DMS79 treated with DMSO at 0.1 percent for 48 hours (cell line): ENCODE results near the gene PLEKHA4.
"Not testable (repeated sequence)": the region's sequence is repeated elsewhere in the genome, so short reads cannot be mapped to it uniquely, and the experiment has no call there.

Experiments
- DNase-seq: peaks from one replicate; lab custom pipeline; 2025; lab: John Stamatoyannopoulos, UW

Gene PLEKHA4

DNA sequence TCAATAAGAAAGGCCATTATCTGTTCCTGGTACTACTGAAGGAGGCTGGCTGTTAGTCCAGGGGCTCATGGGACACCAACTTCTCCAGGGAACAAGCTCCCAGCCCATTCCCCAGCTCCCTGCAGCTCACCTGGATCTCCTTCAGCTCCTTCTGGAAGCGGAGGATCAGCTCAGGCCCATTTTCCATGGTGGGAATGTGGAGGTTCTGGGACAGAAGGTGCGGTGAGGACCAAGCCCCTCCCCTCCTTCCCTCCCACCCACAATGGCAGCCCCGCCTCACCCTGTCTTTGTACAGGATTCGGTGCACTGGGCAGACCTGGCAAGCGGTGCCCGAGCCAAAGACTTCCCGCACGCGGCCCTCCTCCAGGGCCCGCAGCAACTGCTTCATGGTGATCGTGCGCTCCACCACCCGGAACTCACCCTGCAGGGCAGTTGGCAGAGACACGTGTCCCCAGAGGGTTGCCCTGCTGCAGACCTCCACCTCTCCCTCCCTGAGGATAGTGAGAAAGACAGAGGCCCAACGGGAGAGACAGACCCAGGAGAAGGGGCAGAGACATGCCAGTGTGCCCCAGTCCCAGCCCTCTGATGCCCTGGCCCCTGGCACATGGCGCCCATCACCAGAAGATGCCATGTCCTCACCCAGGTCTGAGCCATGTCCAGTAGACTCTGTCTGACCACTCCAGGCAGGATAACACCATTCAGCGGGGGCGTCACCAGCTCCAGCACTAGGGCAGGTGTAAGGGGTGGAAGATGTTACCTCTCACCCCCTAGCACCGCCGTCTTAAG lies 71.9 kb downstream of the PLEKHA4 start:
- no peak for DNase-seq

DNA sequence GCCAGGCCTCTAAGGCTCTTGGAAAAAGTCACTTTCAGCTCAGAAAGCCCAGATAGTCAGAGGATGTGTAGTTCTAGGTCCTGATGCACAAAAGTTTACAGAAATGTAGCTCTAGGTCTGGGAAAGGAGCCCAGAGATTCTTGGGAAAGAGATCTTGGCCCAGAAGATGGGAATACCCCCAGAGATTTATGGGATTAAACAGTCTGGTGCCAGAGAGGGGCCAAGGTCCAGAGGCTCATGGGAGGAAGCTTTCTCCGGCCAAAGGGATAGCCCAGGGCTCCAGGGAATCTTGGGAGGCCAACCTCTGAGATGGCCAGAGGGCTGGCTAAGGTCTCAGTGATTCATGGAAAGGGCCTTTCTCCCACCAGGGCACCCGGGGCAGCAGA lies 72.7 kb downstream of the PLEKHA4 start:
- no peak for DNase-seq

DNA sequence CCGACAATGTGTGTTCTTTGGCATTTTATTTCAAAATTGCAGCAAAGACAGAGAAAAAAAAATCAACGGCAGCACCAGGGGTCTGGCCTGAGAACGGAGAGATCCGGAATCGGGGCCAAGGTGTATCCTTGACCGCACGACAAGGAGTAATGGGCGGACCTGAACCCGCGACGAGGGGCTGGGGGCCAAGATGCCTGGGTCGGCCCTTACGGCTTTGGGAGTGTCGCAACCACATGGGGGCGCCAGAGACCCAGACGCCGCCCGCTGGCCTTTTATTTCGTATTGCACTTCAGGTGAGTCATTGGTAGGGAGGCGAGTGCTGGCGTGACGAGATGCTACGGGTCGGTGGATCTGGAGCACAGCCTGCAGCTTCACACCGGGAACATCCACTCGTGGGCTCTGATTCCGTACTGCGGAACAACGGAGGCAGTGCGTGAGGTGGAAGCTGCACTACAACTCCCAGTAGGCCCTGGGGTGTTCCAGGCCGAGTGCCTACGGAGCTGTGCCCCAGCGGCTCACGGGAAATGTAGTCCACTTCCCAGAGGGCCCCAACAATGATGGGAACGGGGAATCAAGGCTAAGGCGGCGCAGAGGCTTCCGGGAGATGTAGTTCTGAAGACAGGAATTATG lies 73.2 kb downstream of the PLEKHA4 start:
- DNase-seq, result peak; percentile 89

DNA sequence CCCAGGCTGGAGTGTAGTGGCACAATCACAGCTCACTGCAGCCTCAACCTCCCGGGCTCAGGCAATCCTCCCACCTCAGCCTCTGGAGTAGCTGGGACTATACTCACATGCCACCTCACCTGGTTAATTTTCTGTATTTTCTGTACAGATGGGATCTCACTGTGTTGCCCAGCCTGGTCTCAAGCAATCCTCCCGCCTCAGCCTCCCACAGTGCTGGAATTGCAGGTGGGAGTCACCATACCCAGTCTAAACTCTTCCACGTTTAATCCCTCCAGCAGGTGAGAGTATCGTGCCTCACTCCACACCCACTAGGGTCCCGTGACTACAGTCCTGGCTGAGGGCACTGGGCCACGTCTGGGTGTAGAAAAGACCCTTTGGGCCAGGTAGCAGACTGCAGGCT lies 74.1 kb downstream of the PLEKHA4 start:
- DNase-seq, result no peak

DNA sequence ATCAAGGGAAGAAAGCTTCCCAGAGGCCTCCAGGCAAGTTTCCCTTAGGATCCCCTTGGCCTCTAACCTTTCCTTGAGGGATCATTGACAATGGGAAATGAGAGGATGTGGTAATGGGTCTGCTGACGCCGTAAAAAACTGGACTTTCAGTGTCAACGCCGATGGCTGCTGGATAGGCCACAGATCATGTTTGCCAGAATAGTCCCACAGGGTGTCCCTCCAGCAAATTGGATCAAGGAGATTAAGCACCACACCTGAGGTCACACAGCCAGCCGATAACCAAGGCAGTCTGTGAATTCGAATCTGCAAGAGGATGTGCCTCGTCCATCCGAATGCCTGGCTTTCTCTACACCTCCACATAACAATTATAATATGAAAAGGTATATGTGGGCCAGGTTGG lies 75.1 kb downstream of the PLEKHA4 start:
- no peak for DNase-seq

DNA sequence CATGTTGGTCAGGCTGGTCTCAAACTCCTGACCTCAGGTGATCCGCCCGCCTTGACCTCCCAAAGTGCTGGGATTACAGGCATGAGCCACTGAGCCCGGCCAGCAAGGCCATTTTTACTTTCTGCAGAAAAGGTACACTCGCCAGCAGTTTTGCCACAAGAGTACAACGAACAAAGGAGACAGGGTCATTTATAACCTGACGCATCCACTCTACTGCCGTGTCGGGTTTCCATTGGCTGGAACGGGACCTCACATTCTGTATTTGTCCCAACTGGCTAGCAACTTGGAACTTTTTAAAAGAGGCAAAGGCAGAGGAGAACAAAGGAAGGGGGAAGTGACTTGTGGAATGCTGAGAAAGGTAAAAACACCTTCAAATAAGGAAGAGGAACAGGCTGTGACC lies 81.1 kb downstream of the PLEKHA4 start:
- not testable (repeated sequence) for DNase-seq
